Activated CD4-positive, CD25-positive, alpha-beta regulatory T cell treated with anti-CD3 and anti-CD28 coated beads, Interleukin-2, amount 50 U/mL, for 24 hours (primary cell): ENCODE data around the gene HRNR.
"Not testable (repeated sequence)": the region's sequence is repeated elsewhere in the genome, so short reads cannot be mapped to it uniquely, and the experiment has no call there.

Source experiments
- ATAC-seq, 2 donors: fragments of 150-1000 bp; cut with Tn5 transposase; one replicate each; pipeline ENCODE4 v1.10.0; 2021; ENCODE audit warnings: mild to moderate bottlenecking in 1 of 2, moderate library complexity in 1 of 2

Gene HRNR

DNA sequence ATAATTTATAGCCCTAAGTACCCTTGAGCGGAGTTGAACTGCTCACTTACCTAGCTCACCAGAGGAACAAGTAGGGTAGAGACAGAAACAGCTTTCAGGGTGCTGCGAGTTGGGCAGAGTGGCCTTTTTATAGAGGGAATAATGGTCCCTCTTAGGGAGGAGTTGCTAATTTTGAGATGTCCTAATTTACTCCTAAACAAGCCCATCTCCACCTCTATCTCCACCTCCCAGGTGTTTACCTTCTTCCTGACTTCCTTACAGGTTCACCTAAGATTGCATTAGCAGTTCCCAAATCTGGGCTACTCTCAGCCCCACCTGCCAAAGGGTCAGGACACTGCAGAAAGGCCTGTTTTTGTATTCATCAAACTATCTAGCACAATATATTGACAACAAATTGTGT lies at the start of gene HRNR:
Gene HRNR, minus strand, starts transcription at position 101 of the 400 bp plus-strand sequence. CDS start 940 bp downstream, outside the sequence.
- no peak for ATAC-seq

DNA sequence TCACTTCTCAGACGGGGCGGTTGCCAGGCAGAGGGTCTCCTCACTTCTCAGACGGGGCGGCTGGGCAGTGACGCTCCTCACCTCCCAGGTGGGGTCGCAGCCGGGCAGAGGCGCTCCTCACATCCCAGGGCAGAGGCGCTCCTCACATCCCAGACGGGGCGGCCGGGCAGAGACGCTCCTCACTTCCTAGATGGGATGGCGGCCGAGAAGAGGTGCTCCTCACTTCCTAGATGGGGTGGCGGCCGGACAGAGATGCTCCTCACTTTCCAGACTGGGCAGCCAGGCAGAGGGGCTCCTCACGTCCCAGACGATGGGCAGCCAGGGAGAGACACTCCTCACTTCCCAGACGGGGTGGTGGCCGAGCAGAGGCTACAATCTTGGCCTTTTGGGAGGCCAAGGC lies 32.4 kb upstream of the HRNR start:
- not testable (repeated sequence) for ATAC-seq

DNA sequence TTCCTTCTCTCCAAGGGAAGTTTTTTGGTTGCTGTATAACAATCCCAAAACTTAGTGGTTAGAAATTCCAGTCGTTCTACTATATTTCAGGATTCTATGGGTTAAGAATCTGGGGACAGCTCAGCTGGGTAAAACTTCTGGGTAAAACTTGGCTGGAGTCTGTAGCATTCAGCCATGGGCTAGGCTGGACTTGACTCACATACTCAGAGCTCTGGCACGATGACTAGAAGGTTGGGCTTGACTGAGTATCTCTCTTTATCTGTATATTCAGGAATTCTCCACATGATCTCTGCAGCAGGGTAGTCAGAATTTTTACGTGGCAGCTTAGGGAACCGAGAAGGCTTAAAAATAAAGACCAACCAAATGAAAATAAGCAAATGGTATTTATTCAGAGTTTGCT lies 28.2 kb upstream of the HRNR start:
- ATAC-seq, result no peak

DNA sequence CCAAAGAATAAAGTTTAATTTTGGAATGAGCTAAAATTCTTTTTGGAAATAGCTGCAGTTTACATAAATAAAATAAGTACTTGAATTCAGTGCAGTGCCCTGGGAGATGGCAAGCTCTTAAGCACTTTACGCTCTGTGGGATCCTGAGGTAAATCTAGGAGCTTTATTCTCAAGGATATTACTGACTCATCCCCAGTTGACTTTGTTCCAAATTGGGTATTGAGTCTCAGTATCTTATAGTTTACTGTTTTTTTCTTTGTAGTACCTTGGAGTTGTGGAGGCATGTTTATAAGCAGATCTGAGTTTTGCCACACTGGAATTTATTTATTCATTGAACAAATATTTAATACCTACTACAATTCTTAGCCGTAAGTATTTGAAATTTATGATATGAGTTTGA lies 27.4 kb upstream of the HRNR start:
- no peak for ATAC-seq

DNA sequence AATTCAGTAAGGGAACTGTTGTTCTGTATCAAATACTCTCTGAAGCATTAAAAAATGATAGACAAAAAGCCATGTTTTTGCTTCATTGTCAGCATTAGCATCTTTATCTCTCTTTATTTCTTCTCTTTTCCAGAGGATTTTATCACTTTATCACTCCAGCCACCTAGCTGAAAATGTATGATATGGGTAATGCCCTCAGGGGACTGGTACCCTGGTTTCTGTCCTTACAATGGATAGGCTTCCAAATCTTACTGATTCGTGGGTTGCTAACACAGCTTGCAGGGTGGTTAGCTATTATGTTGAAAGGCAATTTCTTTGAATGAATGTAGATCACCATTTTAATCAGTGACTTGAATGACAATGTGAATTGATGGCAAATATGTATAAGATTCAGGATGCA lies 23.3 kb upstream of the HRNR start:
- ATAC-seq, result no peak

DNA sequence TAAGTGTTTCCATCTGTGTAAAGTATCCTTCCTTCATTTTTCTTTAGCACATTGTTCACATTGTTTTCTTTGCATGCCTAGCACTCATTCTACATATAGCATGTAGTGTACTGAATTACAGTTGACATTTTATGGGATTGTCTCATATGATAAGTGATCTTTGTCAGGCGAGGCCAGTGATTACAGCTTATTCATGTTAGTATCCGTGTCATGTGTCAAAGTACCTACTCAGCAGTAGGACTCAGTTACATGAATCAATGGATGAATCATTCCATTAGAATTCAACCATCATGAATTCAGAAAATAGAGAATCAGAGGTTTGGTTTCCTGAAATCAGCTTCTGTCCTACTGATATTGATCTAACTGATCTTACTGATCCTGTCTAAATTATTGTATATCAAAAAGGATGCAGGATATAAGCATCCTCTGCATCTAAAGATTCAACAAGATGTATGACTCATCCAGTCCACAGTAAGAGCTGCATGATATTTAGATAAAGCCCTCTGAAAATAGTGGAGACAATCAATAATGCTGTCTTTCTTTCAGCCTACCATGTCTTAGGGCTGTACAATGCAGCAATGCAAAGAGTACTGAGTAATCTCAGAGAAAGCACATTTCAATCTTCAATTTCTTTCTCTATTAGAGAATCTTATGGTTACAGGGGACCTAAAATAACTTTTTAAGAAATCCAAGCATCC lies 20.7 kb upstream of the HRNR start:
- no peak for ATAC-seq

DNA sequence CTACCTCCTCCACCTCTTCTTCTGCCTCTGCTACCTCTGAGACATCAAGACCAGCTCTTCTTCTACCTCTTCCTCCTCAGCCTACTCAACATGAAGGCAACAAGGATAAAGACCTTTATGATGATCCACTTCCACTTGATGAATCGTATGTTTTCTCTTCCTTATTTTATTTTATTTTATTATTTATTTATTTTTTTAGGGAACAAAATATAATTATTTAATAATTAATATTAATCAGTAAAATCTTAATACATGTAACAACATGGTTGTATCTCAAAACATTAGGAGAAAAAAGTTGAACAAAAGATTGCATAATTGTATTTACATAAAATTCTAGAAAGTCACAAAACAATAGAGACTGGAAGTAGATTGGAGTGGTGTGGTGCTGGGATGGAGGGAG lies 13.1 kb upstream of the HRNR start:
- no peak for ATAC-seq

DNA sequence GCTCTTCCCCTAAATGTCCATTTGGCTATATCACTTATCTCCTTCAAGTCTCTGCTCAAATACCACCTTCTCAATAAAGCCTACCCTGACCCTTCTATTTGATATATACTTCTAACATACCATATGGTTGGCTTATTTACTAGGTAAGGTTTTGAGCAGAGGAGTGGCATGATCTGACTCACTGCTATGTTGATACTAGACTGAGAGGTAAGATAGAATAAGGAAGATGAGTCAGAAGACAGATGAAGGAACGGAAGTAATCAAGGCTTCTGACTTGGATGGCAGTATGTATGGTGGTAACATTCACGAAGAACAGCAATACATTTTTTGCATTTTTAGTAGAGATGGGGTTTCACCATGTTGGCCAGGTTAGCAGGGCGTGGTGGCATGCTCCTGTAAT lies 4.8 kb upstream of the HRNR start:
- ATAC-seq, result peak in 1 of 2 donors; percentile 32

DNA sequence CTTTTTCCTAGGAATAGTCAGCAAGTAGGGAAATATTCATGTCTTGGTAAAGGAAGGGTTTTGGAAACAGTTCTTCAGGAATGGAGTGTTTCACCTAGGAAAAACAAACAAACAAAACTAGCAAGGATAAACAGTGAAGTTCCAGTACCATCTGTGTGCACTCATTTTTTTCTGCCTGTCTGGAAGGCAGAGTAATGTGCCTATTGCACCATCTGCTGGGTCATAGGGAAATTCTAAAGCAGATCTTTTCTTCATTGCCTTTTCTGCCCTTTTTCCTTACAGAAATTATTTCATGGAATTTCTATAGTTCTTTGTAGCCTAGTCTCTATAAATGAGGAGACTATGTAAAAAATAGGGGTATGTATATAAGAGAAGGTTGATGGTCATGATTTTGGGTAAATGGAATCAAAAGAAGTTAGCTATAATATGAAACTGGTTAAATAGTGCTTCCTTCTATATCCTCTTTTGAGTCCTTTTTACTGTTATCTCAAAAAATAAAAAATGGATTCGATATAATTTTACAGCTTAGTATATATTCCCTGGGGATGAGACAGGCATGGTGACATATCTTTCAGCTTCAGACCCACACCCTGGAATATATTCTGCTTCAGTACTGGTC lies 3.4 kb upstream of the HRNR start:
- ATAC-seq, result no peak

DNA sequence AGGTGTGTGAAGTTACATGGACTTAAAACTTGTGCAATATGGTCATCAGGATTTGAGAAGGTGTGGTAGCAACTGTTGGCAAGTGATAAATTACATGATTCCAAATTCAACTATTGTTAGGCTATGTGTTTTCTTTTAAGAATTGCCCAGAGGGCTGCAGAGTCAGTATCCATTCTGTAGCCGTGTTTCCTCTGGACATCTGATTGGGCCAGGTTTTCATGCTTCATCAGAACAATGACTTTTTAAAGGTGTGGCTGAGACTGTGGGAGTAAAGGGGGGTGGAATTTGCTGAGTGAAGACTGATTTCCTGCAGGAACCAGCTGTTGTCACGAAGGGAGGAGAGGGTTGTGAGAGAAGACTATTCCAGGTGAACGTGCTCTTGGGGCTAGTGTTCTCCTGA lies 1.7 kb upstream of the HRNR start:
- no peak for ATAC-seq

DNA sequence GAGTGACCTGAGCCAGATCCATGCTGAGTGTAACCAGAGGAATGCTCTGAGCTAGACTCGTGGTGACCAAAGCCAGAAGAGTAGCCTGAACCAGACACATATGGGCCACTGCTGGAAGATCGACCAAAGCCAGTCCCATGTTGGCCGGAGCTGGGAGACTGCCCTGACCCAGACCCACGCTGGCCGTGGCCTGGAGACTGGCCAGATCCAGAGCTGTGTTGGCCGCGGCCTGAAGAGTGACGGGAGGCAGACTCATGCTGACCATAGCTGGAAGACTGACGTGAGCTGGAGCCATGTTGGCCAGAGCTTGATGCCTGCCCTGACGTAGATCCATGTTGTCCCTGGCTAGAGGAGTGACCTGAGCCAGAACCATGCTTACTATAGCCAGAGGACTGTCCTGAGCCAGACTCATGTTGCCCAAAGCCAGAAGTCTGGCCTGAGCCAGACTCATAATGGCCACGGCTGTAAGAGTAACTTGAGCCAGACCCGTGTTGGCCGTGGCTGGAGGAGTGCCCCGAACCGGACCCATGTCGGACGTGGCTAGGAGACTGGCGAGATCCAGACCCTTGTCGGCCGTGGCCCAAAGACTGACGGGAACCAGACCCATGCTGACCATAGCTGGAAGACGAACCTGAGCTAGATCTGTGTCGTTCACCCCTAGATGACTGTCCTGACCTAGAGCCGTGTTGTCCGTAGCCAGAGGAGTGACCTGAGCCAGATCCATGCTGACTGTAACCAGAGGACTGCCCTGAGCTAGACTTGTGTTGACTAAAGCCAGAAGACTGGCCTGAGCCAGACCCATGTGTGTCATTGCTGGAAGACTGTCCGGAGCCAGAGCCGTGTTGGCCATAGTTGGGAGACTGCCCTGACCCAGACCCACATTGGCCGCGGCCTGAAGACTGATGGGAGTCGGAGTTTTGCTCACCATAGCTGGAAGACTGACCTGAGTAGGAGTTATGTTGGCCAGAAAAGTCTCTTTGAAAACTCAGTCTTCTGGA lies 3.5 kb downstream of the HRNR start:
- no peak for ATAC-seq

DNA sequence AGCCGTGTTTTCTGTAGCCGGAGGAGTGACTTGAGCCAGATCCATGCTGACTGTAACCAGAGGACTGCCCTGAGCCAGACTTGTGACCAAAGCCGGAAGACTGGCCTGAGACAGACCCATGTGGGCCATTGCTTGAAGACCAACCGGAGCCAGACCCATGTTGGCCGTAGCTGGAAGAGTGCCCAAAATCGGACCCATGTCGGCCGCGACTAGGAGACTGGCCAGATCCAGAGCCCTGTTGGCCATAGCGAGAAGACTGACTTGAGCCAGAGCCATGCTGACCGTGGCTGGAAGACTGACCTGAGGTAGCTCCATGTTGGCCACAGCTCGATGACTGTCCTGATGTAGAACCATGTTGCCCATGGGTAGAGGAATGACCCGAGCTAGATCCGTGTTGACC lies 4.6 kb downstream of the HRNR start:
- ATAC-seq, result not testable (repeated sequence)

DNA sequence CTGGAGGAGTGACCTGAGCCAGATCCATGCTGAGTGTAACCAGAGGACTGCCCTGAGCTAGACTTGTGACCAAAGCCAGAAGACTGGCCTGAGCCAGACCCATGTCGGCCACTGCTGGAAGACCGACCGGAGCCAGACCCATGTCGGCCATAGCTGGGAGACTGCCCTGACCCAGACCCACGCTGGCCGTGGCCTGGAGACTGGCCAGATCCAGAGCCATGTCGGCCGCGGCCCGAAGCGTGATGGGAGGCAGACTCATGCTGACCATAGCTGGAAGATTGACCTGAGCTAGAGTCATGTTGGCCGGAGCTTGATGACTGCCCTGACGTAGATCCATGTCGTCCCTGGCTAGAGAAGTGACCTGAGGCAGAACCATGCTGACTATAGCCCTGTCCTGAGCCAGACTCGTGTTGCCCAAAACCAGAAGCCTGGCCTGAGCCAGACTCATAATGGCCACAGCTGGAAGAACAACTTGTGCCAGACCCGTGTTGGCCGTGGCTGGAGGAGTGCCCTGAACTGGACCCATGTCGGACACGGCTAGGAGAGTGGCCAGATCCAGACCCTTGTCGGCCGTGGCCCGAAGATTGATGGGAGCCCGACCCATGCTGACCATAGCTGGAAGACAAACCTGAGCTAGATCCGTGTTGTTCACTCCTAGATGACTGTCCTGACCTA lies 5.1 kb downstream of the HRNR start:
- no peak for ATAC-seq

DNA sequence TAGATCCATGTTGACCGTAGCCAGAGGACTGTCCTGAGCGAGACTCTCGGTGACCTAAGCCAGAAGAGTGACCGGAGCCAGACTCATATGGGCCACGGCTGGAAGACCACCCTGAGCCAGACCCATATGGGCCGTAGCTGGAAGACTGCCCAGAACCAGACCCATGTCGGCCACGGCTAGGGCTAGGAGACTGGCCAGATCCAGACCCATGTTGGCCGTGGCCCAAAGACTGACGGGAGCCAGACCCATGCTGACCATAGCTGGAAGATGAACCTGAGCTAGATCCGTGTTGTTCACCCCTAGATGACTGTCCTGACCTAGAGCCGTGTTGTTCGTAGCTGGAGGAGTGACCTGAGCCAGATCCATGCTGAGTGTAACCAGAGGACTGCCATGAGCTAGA lies 8.4 kb downstream of the HRNR start:
- not testable (repeated sequence) for ATAC-seq

DNA sequence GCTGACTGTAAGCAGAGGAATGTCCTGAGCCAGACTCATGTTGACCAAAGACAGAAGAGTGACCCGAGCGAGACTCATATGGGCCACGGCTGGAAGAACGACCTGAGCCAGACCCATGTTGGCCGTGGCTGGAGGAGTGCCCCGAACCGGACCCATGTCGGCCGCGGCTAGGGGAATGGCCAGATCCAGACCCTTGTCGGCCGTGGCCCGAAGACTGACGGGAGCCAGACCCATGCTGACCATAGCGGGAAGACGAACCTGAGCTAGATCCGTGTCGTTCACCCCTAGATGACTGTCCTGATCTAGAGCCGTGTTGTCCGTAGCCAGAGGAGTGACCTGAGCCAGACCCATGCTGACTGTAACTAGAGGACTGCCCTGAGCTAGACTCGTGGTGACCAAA lies 9.1 kb downstream of the HRNR start:
- not testable (repeated sequence) for ATAC-seq

DNA sequence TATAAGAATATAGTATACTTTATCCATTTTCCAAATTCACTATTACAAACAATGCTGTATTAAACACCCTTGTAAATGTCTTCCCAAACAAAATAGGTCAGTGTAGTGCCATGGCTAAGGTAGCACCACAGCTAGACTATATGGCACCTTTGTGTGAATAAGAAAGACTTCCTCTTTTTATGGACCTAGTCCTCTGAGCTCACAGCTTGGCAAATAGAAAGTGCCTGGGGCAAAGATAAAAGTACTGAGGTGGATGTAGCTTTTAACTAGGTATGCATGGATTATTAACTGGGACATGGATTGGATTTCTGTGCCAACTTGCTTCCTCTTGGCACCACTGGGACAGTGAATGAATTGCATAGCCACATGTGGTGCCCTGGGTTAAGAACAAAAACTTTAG lies 25.0 kb downstream of the HRNR start:
- ATAC-seq, result no peak

DNA sequence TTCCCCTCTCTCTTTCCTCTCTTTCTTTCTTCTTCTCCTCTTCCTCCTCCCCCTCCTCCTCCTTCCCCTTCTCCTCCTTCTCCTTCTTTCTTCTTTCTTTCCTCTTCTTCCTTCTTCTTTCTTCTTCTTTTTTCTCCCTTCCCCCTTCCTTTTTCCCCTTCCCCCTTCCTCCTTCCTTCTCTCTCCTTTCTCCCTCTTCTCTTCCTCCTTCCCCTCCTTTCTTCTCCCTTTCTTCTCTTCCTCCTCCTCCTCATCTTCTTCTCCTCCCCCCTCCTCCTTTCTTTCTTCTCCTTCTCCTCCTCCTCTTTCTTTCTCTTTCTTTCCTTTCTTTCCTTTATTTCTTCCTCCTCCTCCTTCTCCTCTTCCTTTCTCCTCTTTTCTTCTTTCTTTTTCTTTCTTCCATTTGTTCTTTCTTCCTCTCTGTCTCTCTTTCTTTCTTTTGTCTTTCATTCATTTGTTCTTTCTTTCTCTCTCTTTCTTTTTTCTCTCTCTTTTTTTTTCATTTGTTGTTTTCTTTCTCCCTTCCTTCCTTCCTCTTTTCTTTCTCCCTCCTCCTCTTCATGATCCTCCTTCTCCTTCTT lies 26.5 kb downstream of the HRNR start:
- ATAC-seq, result no peak

DNA sequence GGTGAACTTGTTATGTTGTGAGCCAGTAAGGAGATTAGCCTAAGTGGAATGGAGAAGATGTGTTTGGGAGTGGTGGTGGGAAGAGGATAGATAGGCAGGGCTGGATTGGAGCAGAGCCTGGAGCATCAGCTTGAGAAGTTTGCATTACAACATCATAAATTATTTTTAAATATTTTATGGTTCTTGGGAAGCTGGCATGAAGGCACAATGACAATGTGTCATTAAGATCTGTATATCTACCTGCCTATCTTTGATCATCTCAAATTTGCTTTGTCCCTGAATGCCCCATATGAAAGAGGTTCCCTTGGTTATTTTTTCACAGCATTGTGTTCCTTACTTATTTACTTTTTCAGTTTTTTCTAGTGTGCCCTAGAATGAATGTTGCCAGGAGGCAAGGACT lies 32.3 kb downstream of the HRNR start:
- no peak for ATAC-seq

DNA sequence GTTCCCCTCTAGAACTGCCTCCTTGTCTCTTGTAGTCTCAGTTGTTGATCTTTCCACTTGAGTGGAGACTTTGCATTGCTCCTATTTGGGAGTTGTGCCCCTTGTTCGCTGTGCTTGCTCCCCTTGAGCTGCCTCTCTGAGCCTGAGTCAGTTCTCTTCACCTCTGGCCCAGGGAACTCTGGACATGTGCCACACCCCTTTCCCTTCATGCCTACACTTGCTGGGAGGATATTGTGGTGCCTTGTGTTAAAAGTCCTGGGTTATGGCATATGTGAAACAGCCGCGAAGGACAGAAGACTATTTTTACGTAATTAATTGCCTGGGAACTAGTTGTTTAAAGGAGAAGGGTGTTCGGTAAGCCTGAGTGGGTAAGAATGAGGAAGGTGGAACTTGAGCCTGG lies 32.7 kb downstream of the HRNR start:
- ATAC-seq, result no peak

DNA sequence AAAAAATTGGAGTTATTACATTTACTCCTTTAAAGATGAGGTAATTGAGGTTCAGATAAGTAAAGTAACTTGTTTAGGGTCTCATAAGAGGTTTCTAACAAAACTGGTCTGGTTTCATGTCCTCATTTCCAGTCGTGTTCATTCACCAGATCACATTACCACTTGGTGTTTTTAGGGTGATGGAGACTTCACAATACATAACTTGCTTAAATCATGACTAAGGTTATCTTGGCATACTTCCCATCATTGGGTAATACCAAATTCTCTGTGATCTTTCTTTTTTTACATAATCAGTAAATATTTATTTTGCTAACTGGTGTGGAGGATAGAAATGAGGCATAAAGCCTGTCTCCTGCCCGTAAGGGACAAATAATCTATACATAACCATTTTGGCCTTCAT lies 33.4 kb downstream of the HRNR start:
- no peak for ATAC-seq

DNA sequence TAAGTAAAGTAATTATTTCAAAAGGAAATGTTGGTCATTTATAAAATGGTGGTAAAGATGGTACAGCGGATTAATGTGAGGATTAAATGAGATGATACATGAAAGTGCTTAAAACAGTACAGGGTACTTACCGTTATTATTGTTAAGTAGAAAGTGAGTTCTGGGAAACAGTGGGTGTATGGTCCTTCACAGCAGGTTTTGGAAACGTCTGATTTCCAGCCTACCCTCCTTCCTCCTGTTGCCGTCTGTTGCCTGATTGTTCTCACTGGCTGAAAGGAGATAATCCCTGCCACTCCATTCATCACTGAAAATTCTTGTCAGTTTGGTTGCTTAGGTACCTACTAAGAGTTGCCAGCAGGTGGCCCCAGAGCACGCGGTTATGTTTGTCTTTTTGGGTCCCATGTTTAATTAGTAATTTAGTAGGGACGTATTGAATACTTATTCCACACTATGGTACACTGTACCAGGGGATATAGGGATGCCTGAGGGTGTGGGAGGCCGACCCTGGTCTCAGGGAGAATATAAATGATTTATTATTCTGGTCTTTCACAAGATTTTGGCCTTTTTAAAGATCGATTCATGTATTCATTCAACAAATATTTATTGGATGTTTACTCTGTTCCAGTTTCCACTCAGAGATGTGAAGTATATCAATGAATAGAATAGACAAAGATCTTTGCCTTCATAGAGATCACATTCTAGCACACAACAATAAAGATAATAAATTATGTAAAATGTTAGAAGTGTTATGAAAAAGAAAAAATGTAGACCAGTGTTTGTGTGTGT lies 34.1 kb downstream of the HRNR start:
- ATAC-seq, result peak; percentile 46 to 53
